Mesendoderm (in vitro differentiated cells): Measurements from ENCODE around the gene KCNJ11.

ENCODE experiments used
- DNase-seq: peaks from one replicate; pipeline ENCODE4 v3.0.0; 2013
- H2AK5ac ChIP-seq: 2 replicates; pipeline ENCODE4 v1.6.1; 2013; ENCODE audit warnings: low read length, inconsistent platforms
- H2BK120ac ChIP-seq: 2 replicates; pipeline ENCODE4 v1.6.1; 2013; ENCODE audit warnings: low read depth, mild to moderate bottlenecking, low read length, moderate library complexity, mixed read lengths
- H2BK15ac ChIP-seq: replicated peaks from 2 replicates; pipeline ENCODE4 v1.6.1; 2013; ENCODE audit warnings: low read depth, mild to moderate bottlenecking, moderate library complexity
- H2BK5ac ChIP-seq: 2 replicates; pipeline ENCODE4 v1.6.1; 2013; ENCODE audit warnings: low read length, inconsistent platforms
- H3K18ac ChIP-seq: 2 replicates; pipeline ENCODE4 v1.6.1; 2013; ENCODE audit warnings: mild to moderate bottlenecking, low read length, mixed read lengths
- H3K23ac ChIP-seq: one replicate; pipeline ENCODE4 v1.6.1; 2013; ENCODE audit warnings: low read length
- H3K27ac ChIP-seq: 2 replicates; pipeline ENCODE4 v1.5.1; 2013; ENCODE audit warnings: low read depth, mild to moderate bottlenecking, inconsistent platforms, low read length, moderate library complexity
- H3K27me3 ChIP-seq: 2 replicates; pipeline ENCODE4 v1.6.1; 2013; ENCODE audit warnings: low read length, control low read depth, mild to moderate bottlenecking, inconsistent platforms; ENCODE audit not compliant: insufficient read depth, poor library complexity
- H3K36me3 ChIP-seq: 2 replicates; pipeline ENCODE4 v1.6.1; 2013; ENCODE audit warnings: low read length, inconsistent platforms; ENCODE audit not compliant: control insufficient read depth, insufficient read depth
- H3K4ac ChIP-seq: one replicate; pipeline ENCODE4 v1.6.1; 2013; ENCODE audit warnings: low read depth, mild to moderate bottlenecking, low read length, moderate library complexity
- H3K4me1 ChIP-seq: 2 replicates; pipeline ENCODE4 v1.6.1; 2013; ENCODE audit warnings: low read depth, low read length, inconsistent platforms; ENCODE audit not compliant: control insufficient read depth
- H3K4me2 ChIP-seq: 2 replicates; pipeline ENCODE4 v1.6.1; 2013; ENCODE audit warnings: low read length
- H3K4me3 ChIP-seq: 2 replicates; pipeline ENCODE4 v1.5.1; 2013; ENCODE audit warnings: mild to moderate bottlenecking, low read length
- H3K56ac ChIP-seq: one replicate; pipeline ENCODE4 v1.6.1; 2013; ENCODE audit warnings: low read length
- H3K79me1 ChIP-seq: 2 replicates; pipeline ENCODE4 v1.6.1; 2013; ENCODE audit warnings: low read length, inconsistent platforms
- H3K79me2 ChIP-seq: 2 replicates; pipeline ENCODE4 v1.6.1; 2013; ENCODE audit warnings: mild to moderate bottlenecking, low read length; ENCODE audit not compliant: control insufficient read depth, insufficient read depth
- H3K9ac ChIP-seq: 2 replicates; pipeline ENCODE4 v1.6.1; 2013; ENCODE audit warnings: low read length, inconsistent platforms
- H4K5ac ChIP-seq: one replicate; pipeline ENCODE4 v1.6.1; 2013; ENCODE audit warnings: low read length
- H4K8ac ChIP-seq: one replicate; pipeline ENCODE4 v1.6.1; 2013; ENCODE audit warnings: low read depth, mild to moderate bottlenecking, control low read depth, low read length, moderate library complexity
- WGBS: extraction: QIAGEN DNeasy Blood & Tissue Kit; methylation state at CpG from one replicate; pipeline ENCODE4 v1.1.7; 2013; ENCODE audit warnings: low lambda C conversion rate, missing lambda C conversion rate; ENCODE audit not compliant: insufficient coverage; ENCODE audit errors: extremely low coverage; 5-methylcytosine and 5-hydroxymethylcytosine counted together

Gene KCNJ11

DNA sequence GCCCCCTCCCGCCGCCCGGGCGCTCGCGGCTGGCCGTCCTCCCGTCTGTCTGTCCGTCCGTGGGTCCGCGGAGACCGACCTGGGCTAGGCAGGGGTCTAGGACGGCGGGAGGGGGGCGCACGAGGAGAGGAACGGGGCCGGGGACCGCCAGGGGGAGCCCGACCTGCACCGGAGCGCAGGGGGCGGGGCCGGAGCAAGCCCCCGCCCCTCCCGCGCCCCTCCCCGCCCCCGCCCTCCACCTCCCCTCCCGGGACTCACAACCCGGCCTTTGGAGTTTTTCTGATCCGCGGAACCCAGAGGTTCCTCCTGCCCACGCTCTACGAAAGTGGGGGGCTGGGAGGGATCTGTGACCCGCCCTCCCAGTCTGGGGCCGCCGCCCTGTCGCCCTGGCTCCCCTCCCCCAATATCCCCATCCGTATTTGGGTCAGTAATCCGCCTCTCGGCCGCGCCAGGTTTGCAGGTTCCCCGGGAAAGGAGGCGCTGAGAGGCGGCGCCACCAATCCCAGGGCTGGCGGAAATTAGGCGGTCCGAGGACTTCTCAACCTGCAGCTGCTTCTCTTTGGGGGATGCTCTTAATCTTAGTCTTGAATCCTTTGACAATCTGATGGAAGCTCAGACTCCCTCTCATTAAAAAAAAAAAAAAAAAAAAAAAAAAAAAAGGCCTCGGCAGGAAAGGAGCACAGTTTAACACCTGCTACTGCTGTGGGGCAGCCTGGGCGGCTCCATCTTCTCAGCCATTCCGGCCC, 925 bp upstream of the KCNJ11 start:
- peak; percentile 86 for DNase-seq
- Histone ChIP-seq H3K56ac (peak overlapping the region; percentile 89), H3K27me3 (no peaks in the 10 kb centered on the region), H2BK15ac (no peak overlapping the region), H3K4ac (no peak overlapping the region), H4K8ac (no peak overlapping the region), H4K5ac (no peak overlapping the region), H3K36me3 (no peaks in the 10 kb centered on the region), H3K27ac (no peak overlapping the region), H3K4me2 (peak overlapping the region; percentile 66), H3K4me3 (peak overlapping the region; percentile 39), H2AK5ac (no peak overlapping the region), H3K79me2 (no peaks in the 10 kb centered on the region), H3K79me1 (no peaks in the 10 kb centered on the region), H3K9ac (peak overlapping the region; percentile 64), H3K18ac (no peak overlapping the region), H3K23ac (no peak overlapping the region), H2BK5ac (no peak overlapping the region), H2BK120ac (no peak overlapping the region), H3K4me1 (no peaks in the 10 kb centered on the region)
- no CpG with 5 or more reads among the region's 55 CpGs for WGBS

DNA sequence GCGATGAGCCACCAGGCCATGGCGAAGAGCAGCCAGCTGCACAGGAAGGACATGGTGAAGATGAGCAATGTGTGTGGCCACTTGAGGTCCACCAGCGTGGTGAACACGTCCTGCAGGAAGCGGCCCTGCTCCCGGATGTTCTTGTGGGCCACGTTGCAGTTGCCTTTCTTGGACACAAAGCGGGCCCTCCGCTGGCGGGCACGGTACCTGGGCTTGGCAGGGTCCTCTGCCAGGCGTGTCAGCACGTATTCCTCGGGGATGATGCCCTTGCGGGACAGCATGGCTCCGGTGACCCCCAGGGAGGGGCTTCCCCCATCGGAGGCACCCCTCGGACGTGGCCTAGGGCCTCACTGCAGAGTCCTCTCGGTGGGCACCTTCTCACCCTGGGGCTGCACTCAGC, 648 bp downstream of the KCNJ11 start:
- Histone ChIP-seq H3K79me1 (no peaks in the 10 kb centered on the region), H2BK120ac (no peak overlapping the region), H4K5ac (no peak overlapping the region), H3K36me3 (no peaks in the 10 kb centered on the region), H2BK5ac (no peak overlapping the region), H2AK5ac (no peak overlapping the region), H3K4me2 (no peak overlapping the region), H3K4ac (no peak overlapping the region), H3K4me1 (no peaks in the 10 kb centered on the region), H4K8ac (no peak overlapping the region), H3K56ac (no peak overlapping the region), H3K27me3 (no peaks in the 10 kb centered on the region), H3K9ac (no peak overlapping the region), H3K4me3 (no peak overlapping the region), H3K18ac (no peak overlapping the region), H2BK15ac (no peak overlapping the region), H3K79me2 (no peaks in the 10 kb centered on the region), H3K27ac (no peak overlapping the region), H3K23ac (no peak overlapping the region)
- WGBS = no CpG with 5 or more reads among the region's 20 CpGs
- no peak for DNase-seq

DNA sequence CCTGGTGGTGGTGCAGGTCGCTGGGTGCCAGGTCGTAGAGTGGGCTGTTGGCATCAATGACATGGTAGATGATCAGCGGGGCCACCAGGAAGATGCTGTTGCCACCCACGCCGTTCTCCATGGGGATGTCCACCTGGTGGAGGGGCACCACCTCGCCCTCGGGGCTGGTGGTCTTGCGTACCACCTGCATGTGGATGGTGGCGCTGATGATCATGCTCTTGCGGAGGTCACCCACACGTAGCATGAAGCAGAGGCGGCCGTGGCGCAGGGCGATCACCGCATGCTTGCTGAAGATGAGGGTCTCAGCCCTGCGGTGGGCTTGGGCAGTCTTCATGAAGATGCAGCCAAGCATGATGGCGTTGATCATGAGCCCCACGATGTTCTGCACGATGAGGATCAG, 1.2 kb downstream of the KCNJ11 start:
- Histone ChIP-seq H2BK15ac (no peak overlapping the region), H2BK120ac (no peak overlapping the region), H2BK5ac (no peak overlapping the region), H3K79me1 (no peaks in the 10 kb centered on the region), H3K4me1 (no peaks in the 10 kb centered on the region), H3K23ac (no peak overlapping the region), H3K27me3 (no peaks in the 10 kb centered on the region), H3K56ac (no peak overlapping the region), H3K36me3 (no peaks in the 10 kb centered on the region), H3K27ac (no peak overlapping the region), H2AK5ac (no peak overlapping the region), H3K9ac (no peak overlapping the region), H4K8ac (no peak overlapping the region), H4K5ac (no peak overlapping the region), H3K4ac (no peak overlapping the region), H3K18ac (no peak overlapping the region), H3K79me2 (no peaks in the 10 kb centered on the region), H3K4me3 (no peak overlapping the region), H3K4me2 (no peak overlapping the region)
- WGBS = no CpG with 5 or more reads among the region's 20 CpGs
- DNase-seq = no peak

DNA sequence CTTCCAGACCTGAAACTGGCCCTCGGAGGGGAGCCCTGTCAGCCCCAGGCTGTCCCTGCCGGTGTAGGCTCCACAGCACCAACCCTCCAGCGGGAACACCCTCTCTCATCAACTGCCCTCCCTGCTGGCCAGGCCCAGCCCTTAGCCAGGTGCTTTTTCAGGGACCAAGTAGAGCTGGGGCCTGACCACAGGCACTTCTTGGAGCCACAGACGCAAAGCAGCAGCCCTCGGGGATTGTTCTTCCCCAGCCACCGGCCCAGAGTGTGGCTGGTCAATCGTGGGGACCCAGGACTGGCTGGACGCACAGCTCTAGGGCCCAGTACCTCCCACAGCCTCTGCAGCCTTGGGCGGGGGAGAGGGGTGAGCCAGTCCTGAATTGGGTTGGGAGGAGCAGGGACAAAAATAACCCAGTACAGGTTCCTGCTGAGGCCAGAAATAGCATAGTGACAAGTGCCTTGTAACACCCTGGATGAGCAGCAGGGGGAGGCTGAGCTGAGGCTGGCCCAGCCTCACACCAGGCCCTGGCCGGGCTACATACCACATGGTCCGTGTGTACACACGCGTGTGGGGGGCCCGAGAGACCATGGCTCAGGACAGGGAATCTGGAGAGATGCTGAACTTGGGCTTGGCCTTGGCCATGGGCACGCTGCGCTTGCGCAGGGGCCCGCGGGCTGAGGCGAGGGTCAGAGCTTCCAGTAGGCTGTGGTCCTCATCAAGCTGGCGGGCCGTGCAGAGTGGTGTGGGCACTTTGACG, 2.0 kb downstream of the KCNJ11 start:
- H4K8ac ChIP-seq = no peak overlapping the region
- H3K36me3 ChIP-seq = no peaks in the 10 kb centered on the region
- H2BK15ac ChIP-seq = no peak overlapping the region
- no peak overlapping the region for H3K9ac ChIP-seq
- no peaks in the 10 kb centered on the region for H3K27me3 ChIP-seq
- peak; percentile 65 for DNase-seq
- no CpG with 5 or more reads among the region's 23 CpGs for WGBS
- no peak overlapping the region for H4K5ac ChIP-seq
- H3K4me3 ChIP-seq = no peak overlapping the region
- no peaks in the 10 kb centered on the region for H3K4me1 ChIP-seq
- H3K79me2 ChIP-seq = no peaks in the 10 kb centered on the region
- no peak overlapping the region for H2BK5ac ChIP-seq
- no peaks in the 10 kb centered on the region for H3K79me1 ChIP-seq
- no peak overlapping the region for H3K4me2 ChIP-seq
- H2BK120ac ChIP-seq = no peak overlapping the region
- no peak overlapping the region for H3K27ac ChIP-seq
- H3K56ac ChIP-seq = peak overlapping the region; percentile 34
- H3K18ac ChIP-seq = no peak overlapping the region
- H3K23ac ChIP-seq = no peak overlapping the region
- no peak overlapping the region for H2AK5ac ChIP-seq
- no peak overlapping the region for H3K4ac ChIP-seq

- Histone ChIP-seq H2BK15ac (no peak overlapping the region), H3K79me1 (no peaks in the 10 kb centered on the region), H3K23ac (no peak overlapping the region), H4K5ac (no peak overlapping the region), H3K4me2 (no peak overlapping the region), H2BK5ac (no peak overlapping the region), H3K27ac (no peak overlapping the region), H3K4ac (no peak overlapping the region), H3K18ac (no peak overlapping the region), H3K27me3 (no peaks in the 10 kb centered on the region), H3K56ac (no peak overlapping the region), H3K4me3 (no peak overlapping the region), H3K9ac (no peak overlapping the region), H4K8ac (no peak overlapping the region), H3K79me2 (no peaks in the 10 kb centered on the region), H2BK120ac (no peak overlapping the region), H3K4me1 (no peaks in the 10 kb centered on the region), H2AK5ac (no peak overlapping the region), H3K36me3 (no peaks in the 10 kb centered on the region)
- WGBS = no CpG with 5 or more reads among the region's 6 CpGs
- DNase-seq = no peak
Measured at GRCh38 chr11:17385926-17386325, 2.5 kb downstream of the KCNJ11 start.
